Measurements from ENCODE around the gene ANGPTL1. TPM values are rescaled to one million over a fixed set of nuclear protein-coding genes. Genes with fewer than 3 reads are reported as not detected.
A peak's percentile ranks its signal among the peaks of the same experiment; 100 is the strongest.

The ANGPTL1 gene
- total and polyA plus RNA-seq, 2 of the 13 experiments (the other 11 are each of a cell fraction or from before 2014, with no cell fraction given) = 2.9 to 9.3 TPM

DNA sequence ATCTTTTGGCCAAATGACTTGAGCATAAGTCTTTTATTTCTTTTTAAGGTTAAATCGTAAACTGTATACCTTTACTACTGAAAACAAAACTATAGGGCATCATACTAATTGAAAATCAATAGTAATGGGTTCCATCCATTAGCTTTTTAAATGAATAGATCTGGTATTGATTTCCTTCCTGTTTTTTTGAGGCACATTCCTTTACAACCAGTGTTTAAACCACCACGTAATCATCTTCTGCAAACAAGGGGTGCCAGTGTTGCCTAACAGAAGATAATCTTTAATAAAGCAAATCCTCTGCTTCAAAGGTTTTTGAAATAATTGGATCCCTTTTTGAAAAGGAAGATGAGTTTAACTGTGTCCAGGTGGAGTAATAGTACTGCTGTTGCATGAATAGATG, 48.7 kb upstream of the ANGPTL1 start (continued):
- no peak for TF ChIP-seq MTERF4 (CRISPR knock-in tag; IDR thresholded peaks at IDR 0.05)
- TF ChIP-seq ZNF580 (CRISPR knock-in tag; IDR thresholded peaks at IDR 0.05; ENCODE audit: borderline replicate concordance, low read depth) = no peak
- TF ChIP-seq FOXK2 (IDR thresholded peaks at IDR 0.05) = no peak
- no peak for TF ChIP-seq ZNF674 (CRISPR knock-in tag; IDR thresholded peaks at IDR 0.05; ENCODE audit: low read depth)
- TF ChIP-seq PITX1 (CRISPR knock-in tag; IDR thresholded peaks at IDR 0.05) = peak; percentile 84
- TF ChIP-seq, protein P1, sequence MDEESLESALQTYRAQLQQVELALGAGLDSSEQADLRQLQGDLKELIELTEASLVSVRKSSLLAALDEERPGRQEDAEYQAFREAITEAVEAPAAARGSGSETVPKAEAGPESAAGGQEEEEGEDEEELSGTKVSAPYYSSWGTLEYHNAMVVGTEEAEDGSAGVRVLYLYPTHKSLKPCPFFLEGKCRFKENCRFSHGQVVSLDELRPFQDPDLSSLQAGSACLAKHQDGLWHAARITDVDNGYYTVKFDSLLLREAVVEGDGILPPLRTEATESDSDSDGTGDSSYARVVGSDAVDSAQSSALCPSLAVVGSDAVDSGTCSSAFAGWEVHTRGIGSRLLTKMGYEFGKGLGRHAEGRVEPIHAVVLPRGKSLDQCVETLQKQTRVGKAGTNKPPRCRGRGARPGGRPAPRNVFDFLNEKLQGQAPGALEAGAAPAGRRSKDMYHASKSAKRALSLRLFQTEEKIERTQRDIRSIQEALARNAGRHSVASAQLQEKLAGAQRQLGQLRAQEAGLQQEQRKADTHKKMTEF (CRISPR knock-in tag; IDR thresholded peaks at IDR 0.05) = peak; percentile 48; the same call in 1 of the 2 replicates
- TF ChIP-seq ZNF333 (CRISPR knock-in tag; IDR thresholded peaks at IDR 0.05; ENCODE audit: borderline replicate concordance) = no peak
- no peak for TF ChIP-seq SPEN (CRISPR knock-in tag; IDR thresholded peaks at IDR 0.05; ENCODE audit: low read depth)
- no peak for TF ChIP-seq POLR2AphosphoS2 (IDR thresholded peaks at IDR 0.05; ENCODE audit: low read depth, low read length)
- no peak for TF ChIP-seq REPIN1 (CRISPR knock-in tag; IDR thresholded peaks at IDR 0.05; ENCODE audit: borderline replicate concordance, low read depth)
- TF ChIP-seq DNMT1 (CRISPR knock-in tag; IDR thresholded peaks at IDR 0.05) = no peak
- no peak for TF ChIP-seq TFDP1 (CRISPR knock-in tag; IDR thresholded peaks at IDR 0.05; ENCODE audit: borderline replicate concordance)
- TF ChIP-seq ATRX (CRISPR knock-in tag; IDR thresholded peaks at IDR 0.05; ENCODE audit: borderline replicate concordance) = no peak
- TF ChIP-seq ZNF510 (CRISPR knock-in tag; IDR thresholded peaks at IDR 0.05; ENCODE audit: low read depth) = no peak
- no peak for TF ChIP-seq ZNF143 (CRISPR knock-in tag; IDR thresholded peaks at IDR 0.05)
- TF ChIP-seq ZNF296 (CRISPR knock-in tag; conservative IDR thresholded peaks at IDR 0.05) = no peak
- TF ChIP-seq KLF16 (CRISPR knock-in tag; IDR thresholded peaks at IDR 0.05) = no peak; a peak in 1 of 4 replicates
- no peak for TF ChIP-seq ZNF543 (CRISPR knock-in tag; IDR thresholded peaks at IDR 0.05)
- TF ChIP-seq, protein P2, sequence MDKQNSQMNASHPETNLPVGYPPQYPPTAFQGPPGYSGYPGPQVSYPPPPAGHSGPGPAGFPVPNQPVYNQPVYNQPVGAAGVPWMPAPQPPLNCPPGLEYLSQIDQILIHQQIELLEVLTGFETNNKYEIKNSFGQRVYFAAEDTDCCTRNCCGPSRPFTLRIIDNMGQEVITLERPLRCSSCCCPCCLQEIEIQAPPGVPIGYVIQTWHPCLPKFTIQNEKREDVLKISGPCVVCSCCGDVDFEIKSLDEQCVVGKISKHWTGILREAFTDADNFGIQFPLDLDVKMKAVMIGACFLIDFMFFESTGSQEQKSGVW (CRISPR knock-in tag; IDR thresholded peaks at IDR 0.05; ENCODE audit: borderline replicate concordance) = no peak
- no peak for TF ChIP-seq RBM22 (optimal IDR thresholded peaks at IDR 0.05; ENCODE audit: low read length)
- no peak for TF ChIP-seq RELA (CRISPR knock-in tag; IDR thresholded peaks at IDR 0.05)
- no peak for TF ChIP-seq ZNF317 (CRISPR knock-in tag; IDR thresholded peaks at IDR 0.05)
- no peak for TF ChIP-seq ZNF776 (CRISPR knock-in tag; IDR thresholded peaks at IDR 0.05)
- TF ChIP-seq, protein P3, sequence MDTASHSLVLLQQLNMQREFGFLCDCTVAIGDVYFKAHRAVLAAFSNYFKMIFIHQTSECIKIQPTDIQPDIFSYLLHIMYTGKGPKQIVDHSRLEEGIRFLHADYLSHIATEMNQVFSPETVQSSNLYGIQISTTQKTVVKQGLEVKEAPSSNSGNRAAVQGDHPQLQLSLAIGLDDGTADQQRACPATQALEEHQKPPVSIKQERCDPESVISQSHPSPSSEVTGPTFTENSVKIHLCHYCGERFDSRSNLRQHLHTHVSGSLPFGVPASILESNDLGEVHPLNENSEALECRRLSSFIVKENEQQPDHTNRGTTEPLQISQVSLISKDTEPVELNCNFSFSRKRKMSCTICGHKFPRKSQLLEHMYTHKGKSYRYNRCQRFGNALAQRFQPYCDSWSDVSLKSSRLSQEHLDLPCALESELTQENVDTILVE (CRISPR knock-in tag; IDR thresholded peaks at IDR 0.05) = no peak; the same call in none of the 2 replicates
- no peak for TF ChIP-seq HNRNPUL1 (IDR thresholded peaks at IDR 0.05; ENCODE audit: low read depth, low read length)
